Measurements from ENCODE around the gene NEO1. TPM values are rescaled to one million over a fixed set of nuclear protein-coding genes. Genes with fewer than 3 reads are reported as not detected.

Gene NEO1
- total RNA-seq, 1 donor from 2014 or later: 26.6 TPM

- Histone ChIP-seq H3K27me3 (ENCODE audit: control insufficient read depth, insufficient read depth, low read length) (no peaks in the 10 kb centered on the region), H3K36me3 (ENCODE audit: control insufficient read depth, insufficient read depth, low read length) (no peaks in the 10 kb centered on the region), H3K4me3 (ENCODE audit: low read depth, low read length) (no peak overlapping the region)
- no peak for TF ChIP-seq CTCF (IDR thresholded peaks at IDR 0.05; ENCODE audit: insufficient read depth, low read length, poor library complexity, severe bottlenecking)
- no peak for DNase-seq (ENCODE audit: low read depth)
Measured at GRCh38 chr15:73226093-73226814, 174.0 kb downstream of the NEO1 start.

GRCh38 chr15:73227433-73228056 lies 175.3 kb downstream of the NEO1 start:
- H3K4me3 ChIP-seq (ENCODE audit: low read depth, low read length): no peak overlapping the region
- no peaks in the 10 kb centered on the region for H3K36me3 ChIP-seq (ENCODE audit: control insufficient read depth, insufficient read depth, low read length)
- no peak for TF ChIP-seq CTCF (IDR thresholded peaks at IDR 0.05; ENCODE audit: insufficient read depth, low read length, poor library complexity, severe bottlenecking)
- H3K27me3 ChIP-seq (ENCODE audit: control insufficient read depth, insufficient read depth, low read length): no peaks in the 10 kb centered on the region
- DNase-seq (ENCODE audit: low read depth): no peak

- Histone ChIP-seq H3K27me3 (ENCODE audit: control insufficient read depth, insufficient read depth, low read length) (no peaks in the 10 kb centered on the region), H3K36me3 (ENCODE audit: control insufficient read depth, insufficient read depth, low read length) (no peaks in the 10 kb centered on the region), H3K4me3 (ENCODE audit: low read depth, low read length) (no peak overlapping the region)
- no peak for DNase-seq (ENCODE audit: low read depth)
- TF ChIP-seq CTCF (IDR thresholded peaks at IDR 0.05; ENCODE audit: insufficient read depth, low read length, poor library complexity, severe bottlenecking): no peak
Measured at GRCh38 chr15:73228128-73228646, 175.9 kb downstream of the NEO1 start.

- DNase-seq (ENCODE audit: low read depth): no peak
- no peak for TF ChIP-seq CTCF (IDR thresholded peaks at IDR 0.05; ENCODE audit: insufficient read depth, low read length, poor library complexity, severe bottlenecking)
- no peaks in the 10 kb centered on the region for H3K27me3 ChIP-seq (ENCODE audit: control insufficient read depth, insufficient read depth, low read length)
Measured at GRCh38 chr15:73231661-73232419, 179.6 kb downstream of the NEO1 start.

GRCh38 chr15:73232776-73233175 lies 180.5 kb downstream of the NEO1 start:
- Histone ChIP-seq H3K4me3 (ENCODE audit: low read depth, low read length) (no peak overlapping the region), H3K36me3 (ENCODE audit: control insufficient read depth, insufficient read depth, low read length) (peaks cover 2% of the 10 kb centered on the region), H3K27me3 (ENCODE audit: control insufficient read depth, insufficient read depth, low read length) (no peaks in the 10 kb centered on the region)
- no peak for TF ChIP-seq CTCF (IDR thresholded peaks at IDR 0.05; ENCODE audit: insufficient read depth, low read length, poor library complexity, severe bottlenecking)
- DNase-seq (ENCODE audit: low read depth): no peak

More at GRCh38 chr15:73231661-73232419, 179.6 kb downstream of the NEO1 start:
- peaks cover 2% of the 10 kb centered on the region for H3K36me3 ChIP-seq (ENCODE audit: control insufficient read depth, insufficient read depth, low read length)
- H3K4me3 ChIP-seq (ENCODE audit: low read depth, low read length): no peak overlapping the region
